ENCODE measurements around the gene GFAP.

Gene GFAP

DNA sequence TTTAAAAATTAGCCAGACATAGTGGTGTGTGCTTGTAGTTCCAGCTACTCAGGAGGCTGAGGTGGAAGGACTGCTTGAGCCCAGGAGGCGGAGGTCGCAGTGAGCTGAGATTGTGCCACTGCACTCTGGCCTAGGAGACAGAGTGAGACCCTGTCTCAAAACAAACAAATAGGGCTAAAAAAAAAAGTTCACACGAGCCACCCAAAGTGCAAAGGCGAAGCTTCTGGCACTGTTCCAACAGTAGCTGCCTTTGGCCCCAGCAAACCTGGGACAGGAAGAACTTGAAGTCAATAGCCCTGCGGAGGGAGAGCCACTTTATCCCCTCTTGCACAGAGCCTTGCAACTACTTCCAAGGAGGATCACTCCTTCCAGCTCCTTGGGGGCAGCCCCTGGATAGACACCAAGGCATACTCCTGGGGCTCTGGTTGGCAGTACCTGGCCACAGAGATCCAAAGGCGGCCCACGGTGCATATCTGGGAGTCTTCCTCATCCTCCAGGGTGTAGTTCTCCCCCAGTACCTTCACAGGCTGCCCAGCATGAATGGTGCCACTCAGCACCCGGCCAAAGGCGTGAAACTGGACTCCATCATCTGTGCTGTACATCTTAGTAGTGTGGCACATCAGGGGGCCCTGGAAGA is 52.9 kb downstream of the GFAP start:
- in situ Hi-C loops (cut with MboI; ENCODE audit: low sequenced_read_pairs, unreplicated experiment) = loop anchor here (10.0 kb wide), 1 partner anchor 88 kb away; no protein-coding TSS in a partner anchor
- TF ChIP-seq, protein P1, sequence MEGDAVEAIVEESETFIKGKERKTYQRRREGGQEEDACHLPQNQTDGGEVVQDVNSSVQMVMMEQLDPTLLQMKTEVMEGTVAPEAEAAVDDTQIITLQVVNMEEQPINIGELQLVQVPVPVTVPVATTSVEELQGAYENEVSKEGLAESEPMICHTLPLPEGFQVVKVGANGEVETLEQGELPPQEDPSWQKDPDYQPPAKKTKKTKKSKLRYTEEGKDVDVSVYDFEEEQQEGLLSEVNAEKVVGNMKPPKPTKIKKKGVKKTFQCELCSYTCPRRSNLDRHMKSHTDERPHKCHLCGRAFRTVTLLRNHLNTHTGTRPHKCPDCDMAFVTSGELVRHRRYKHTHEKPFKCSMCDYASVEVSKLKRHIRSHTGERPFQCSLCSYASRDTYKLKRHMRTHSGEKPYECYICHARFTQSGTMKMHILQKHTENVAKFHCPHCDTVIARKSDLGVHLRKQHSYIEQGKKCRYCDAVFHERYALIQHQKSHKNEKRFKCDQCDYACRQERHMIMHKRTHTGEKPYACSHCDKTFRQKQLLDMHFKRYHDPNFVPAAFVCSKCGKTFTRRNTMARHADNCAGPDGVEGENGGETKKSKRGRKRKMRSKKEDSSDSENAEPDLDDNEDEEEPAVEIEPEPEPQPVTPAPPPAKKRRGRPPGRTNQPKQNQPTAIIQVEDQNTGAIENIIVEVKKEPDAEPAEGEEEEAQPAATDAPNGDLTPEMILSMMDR (IDR thresholded peaks at IDR 0.05; ENCODE audit: borderline replicate concordance, control extremely low read depth, extremely low read depth, insufficient read depth, missing control alignments) = no peak
- DNase-seq (ENCODE audit: low spot score) = no peak

DNA sequence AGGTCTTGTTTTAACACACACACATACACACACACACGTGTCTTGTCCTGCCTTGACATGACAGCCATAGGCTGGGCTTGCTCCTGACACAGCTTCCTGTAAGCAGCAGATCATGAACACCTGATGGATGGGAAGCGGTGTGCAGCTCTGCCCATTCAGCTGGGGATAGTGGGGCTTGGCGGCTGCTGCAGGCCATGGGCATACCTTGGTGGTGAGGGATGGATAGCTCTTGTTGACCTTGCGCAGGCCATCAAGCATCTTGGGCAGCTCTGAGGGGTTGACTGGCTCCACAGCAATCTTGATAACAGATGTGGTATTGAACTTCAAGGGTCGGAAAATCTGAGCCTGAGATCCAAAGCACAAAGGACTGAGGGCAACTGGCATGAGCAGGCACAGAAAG is 55.6 kb downstream of the GFAP start:
- DNase-seq (ENCODE audit: low spot score) = no peak
- TF ChIP-seq, protein P1 (IDR thresholded peaks at IDR 0.05; ENCODE audit: borderline replicate concordance, control extremely low read depth, extremely low read depth, insufficient read depth, missing control alignments) = no peak
- in situ Hi-C loops (cut with MboI; ENCODE audit: low sequenced_read_pairs, unreplicated experiment) = loop anchor here (10.0 kb wide), 1 partner anchor 85 kb away; no protein-coding TSS in a partner anchor

DNA sequence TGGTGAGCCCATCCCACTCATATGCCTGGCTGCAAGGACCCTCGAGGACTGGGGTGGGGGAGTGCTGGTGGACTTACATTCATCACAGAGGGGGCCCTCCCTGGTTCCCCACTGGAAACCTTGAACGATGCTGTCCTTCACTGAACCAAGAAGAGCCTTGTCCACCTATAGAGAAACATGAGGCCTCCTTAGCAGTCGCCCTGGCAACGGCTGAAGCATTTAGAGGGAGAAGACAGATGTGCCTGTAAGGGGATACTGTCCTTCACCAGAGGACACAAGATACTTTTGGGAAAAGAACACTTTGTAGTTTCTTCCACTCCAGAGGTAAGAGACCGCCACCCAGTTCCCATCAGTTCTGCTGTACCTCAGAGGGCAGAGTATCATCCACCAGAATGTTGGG is 61.1 kb downstream of the GFAP start:
- in situ Hi-C loops (cut with MboI; ENCODE audit: low sequenced_read_pairs, unreplicated experiment) = no loop called here
- TF ChIP-seq, protein P1 (IDR thresholded peaks at IDR 0.05; ENCODE audit: borderline replicate concordance, control extremely low read depth, extremely low read depth, insufficient read depth, missing control alignments) = no peak
- no peak for DNase-seq (ENCODE audit: low spot score)

Measured in GM13976 (cell line).